Measurements from ENCODE around the gene RABGAP1L. TPM values are rescaled to one million over a fixed set of nuclear protein-coding genes. Genes with fewer than 3 reads are reported as not detected.

RABGAP1L gene
- total and polyA plus RNA-seq, 2 experiments from 2014 or later, result 9.2 to 21.4 TPM

GRCh38 chr1:174799136-174799479 lies 639.8 kb downstream of the RABGAP1L start:
- H3K36me3 ChIP-seq, result no peaks in the 10 kb centered on the region
- H3K4me3 ChIP-seq, result no peak overlapping the region
- no peaks in the 10 kb centered on the region for H3K9me3 ChIP-seq (ENCODE audit: low read depth)
- TF ChIP-seq CTCF (IDR thresholded peaks at IDR 0.05; ENCODE audit: low read depth, low read length), result no peak
- no peak overlapping the region for H3K27ac ChIP-seq
- no peak for DNase-seq (ENCODE audit: low read depth in 1 of 2, low spot score in 1 of 2)
- peaks cover 7% of the 10 kb centered on the region for H3K4me1 ChIP-seq (ENCODE audit: low read depth)
- no peaks in the 10 kb centered on the region for H3K27me3 ChIP-seq

GRCh38 chr1:174800216-174800851 lies 641.0 kb downstream of the RABGAP1L start:
- Histone ChIP-seq H3K27ac (no peak overlapping the region), H3K4me3 (peak overlapping the region; percentile 26), H3K4me1 (ENCODE audit: low read depth) (peaks cover 7% of the 10 kb centered on the region), H3K9me3 (ENCODE audit: low read depth) (no peaks in the 10 kb centered on the region), H3K36me3 (no peaks in the 10 kb centered on the region), H3K27me3 (no peaks in the 10 kb centered on the region)
- TF ChIP-seq CTCF (IDR thresholded peaks at IDR 0.05; ENCODE audit: low read depth, low read length), result no peak
- DNase-seq (ENCODE audit: low read depth in 1 of 2, low spot score in 1 of 2), result peak; percentile 5 to 6

- DNase-seq (ENCODE audit: low read depth in 1 of 2, low spot score in 1 of 2), result no peak
- Histone ChIP-seq H3K27ac (no peak overlapping the region), H3K4me1 (ENCODE audit: low read depth) (peaks cover 7% of the 10 kb centered on the region), H3K9me3 (ENCODE audit: low read depth) (no peaks in the 10 kb centered on the region), H3K36me3 (no peaks in the 10 kb centered on the region), H3K27me3 (no peaks in the 10 kb centered on the region), H3K4me3 (no peak overlapping the region)
- TF ChIP-seq CTCF (IDR thresholded peaks at IDR 0.05; ENCODE audit: low read depth, low read length), result no peak
Measured at GRCh38 chr1:174800876-174801275, 641.6 kb downstream of the RABGAP1L start.

- H3K9me3 ChIP-seq (ENCODE audit: low read depth), result no peaks in the 10 kb centered on the region
- no peak for TF ChIP-seq CTCF (IDR thresholded peaks at IDR 0.05; ENCODE audit: low read depth, low read length)
- no peak overlapping the region for H3K4me3 ChIP-seq
- no peaks in the 10 kb centered on the region for H3K36me3 ChIP-seq
- H3K27me3 ChIP-seq, result no peaks in the 10 kb centered on the region
- no peaks in the 10 kb centered on the region for H3K4me1 ChIP-seq (ENCODE audit: low read depth)
- no peak overlapping the region for H3K27ac ChIP-seq
- DNase-seq (ENCODE audit: low read depth in 1 of 2, low spot score in 1 of 2), result no peak
Measured at GRCh38 chr1:174809755-174810280, 650.5 kb downstream of the RABGAP1L start.

- Histone ChIP-seq H3K36me3 (no peaks in the 10 kb centered on the region), H3K27ac (no peak overlapping the region), H3K9me3 (ENCODE audit: low read depth) (no peaks in the 10 kb centered on the region), H3K27me3 (no peaks in the 10 kb centered on the region), H3K4me3 (no peak overlapping the region), H3K4me1 (ENCODE audit: low read depth) (no peaks in the 10 kb centered on the region)
- no peak for DNase-seq (ENCODE audit: low read depth in 1 of 2, low spot score in 1 of 2)
- no peak for TF ChIP-seq CTCF (IDR thresholded peaks at IDR 0.05; ENCODE audit: low read depth, low read length)
Measured at GRCh38 chr1:174812016-174812415, 652.7 kb downstream of the RABGAP1L start.

Data from cardiac muscle cell (in vitro differentiated cells and primary cell).